HepG2 (cell line): Measurements from ENCODE around the gene PANK3. TPM values are rescaled to one million over a fixed set of nuclear protein-coding genes. Genes with fewer than 3 reads are reported as not detected.

Experiments
- BRF2 ChIP-seq: sonication (generic); formaldehyde crosslinking; IDR thresholded peaks from 2 replicates; pipeline ENCODE4 v1.8.1; 2022; ENCODE audit warnings: mild to moderate bottlenecking, missing genetic modification reagents
- ETV5 ChIP-seq: IDR thresholded peaks from 2 replicates; pipeline ENCODE4 v1.6.1; 2018; ENCODE audit warnings: missing biosample characterization, missing genetic modification reagents, inconsistent platforms, borderline replicate concordance
- MYNN ChIP-seq: sonication (generic); formaldehyde crosslinking; IDR thresholded peaks from 2 replicates; pipeline ENCODE4 v1.4.0; 2020; ENCODE audit warnings: mild to moderate bottlenecking, low read depth, missing genetic modification reagents
- NFKB2 ChIP-seq: sonication (generic); formaldehyde crosslinking; IDR thresholded peaks from 2 replicates; pipeline ENCODE4 v1.4.0; 2020; ENCODE audit warnings: missing genetic modification reagents, borderline replicate concordance
- NFYB ChIP-seq: sonication (generic); formaldehyde crosslinking; IDR thresholded peaks from 2 replicates; pipeline ENCODE4 v1.4.0; 2020; ENCODE audit warnings: missing genetic modification reagents
- NFYC ChIP-seq: IDR thresholded peaks from 2 replicates; pipeline ENCODE4 v1.6.1; 2016; ENCODE audit warnings: missing genetic modification reagents, missing compliant biosample characterization
- RAD51 ChIP-seq: fragments of 450-650 bp; IDR thresholded peaks from 2 replicates; pipeline ENCODE4 v1.6.1; 2016; ENCODE audit warnings: borderline replicate concordance
- REPIN1 ChIP-seq: sonication (generic); formaldehyde crosslinking; IDR thresholded peaks from 2 replicates; pipeline ENCODE4 v1.8.0; 2022; ENCODE audit warnings: missing genetic modification reagents, low read depth, mild to moderate bottlenecking, borderline replicate concordance
- SOX13 ChIP-seq, 3 experiments: fragments of 450-650 bp in 1 of 3; sonication (generic) in 1 of 3; formaldehyde crosslinking in 1 of 3; IDR thresholded peaks in 2 of 3; conservative IDR thresholded peaks in 1 of 3; 2 replicates each; pipeline versions ENCODE4 v1.5.0 to v1.6.1; 2016 to 2020; ENCODE audit warnings: antibody characterized with exemption in 1 of 3, mild to moderate bottlenecking in 1 of 3, missing compliant biosample characterization in 1 of 3, missing genetic modification reagents in 1 of 3, moderate library complexity in 1 of 3
- SSRP1 ChIP-seq: IDR thresholded peaks from 2 replicates; pipeline ENCODE4 v1.6.1; 2016; ENCODE audit warnings: control low read depth
- USF2 ChIP-seq, 2 experiments: sonication (generic) in 1 of 2; formaldehyde crosslinking in 1 of 2; IDR thresholded peaks; 2 replicates each; pipeline versions ENCODE4 v1.5.1 to v1.6.1; 2011 to 2020; ENCODE audit warnings: borderline replicate concordance in 1 of 2, low read depth in 1 of 2, low read length in 1 of 2, mild to moderate bottlenecking in 1 of 2, missing genetic modification reagents in 1 of 2, moderate library complexity in 1 of 2
- ZGPAT ChIP-seq: IDR thresholded peaks from 2 replicates; pipeline ENCODE4 v1.6.1; 2016; ENCODE audit warnings: mild to moderate bottlenecking
- ZNF441 ChIP-seq: sonication (generic); formaldehyde crosslinking; IDR thresholded peaks from 2 replicates; pipeline ENCODE4 v1.7.0; 2021; ENCODE audit warnings: missing genetic modification reagents, borderline replicate concordance
- ZNF644 ChIP-seq: IDR thresholded peaks from 2 replicates; pipeline ENCODE4 v1.6.1; 2016; ENCODE audit warnings: low read depth
- ZXDC ChIP-seq: sonication (generic); formaldehyde crosslinking; IDR thresholded peaks from 2 replicates; pipeline ENCODE4 v1.5.0; 2020; ENCODE audit warnings: mild to moderate bottlenecking, missing genetic modification reagents
- polyA plus RNA-seq, 8 experiments: library from polyadenylated mRNA; depleted of rRNA in 3 of 8; stranded (reverse) in 7 of 8; unstranded in 1 of 8; fragments of >200 nt; fragmentation: Illumina TruSeq in 4 of 8; extraction: Trizol in 4 of 8; gene quantifications; 2 replicates each; pipeline versions ENCODE4 v1.2.1 to v1.2.3, GENCODE V29; 2011 to 2016; ENCODE audit warnings: low read depth in 4 of 8, missing spikeins in 1 of 8, mixed read lengths in 1 of 8; ENCODE audit not compliant: insufficient read depth in 1 of 8
- total RNA-seq, 5 experiments: library from RNA; depleted of rRNA; stranded (reverse); fragments of >200 nt; fragmentation: Illumina TruSeq; extraction: Trizol; gene quantifications; 2 replicates each; pipeline ENCODE4 v1.2.3, GENCODE V29; 2016; ENCODE audit warnings: low read depth in 1 of 5

PANK3 gene
- total and polyA plus RNA-seq, 2 of the 13 experiments (the other 11 are each of a cell fraction or from before 2014, with no cell fraction given), result 26.9 to 69.5 TPM

- TF ChIP-seq SOX13 (IDR thresholded peaks at IDR 0.05) (no peak), SOX13 (CRISPR knock-in tag; conservative IDR thresholded peaks at IDR 0.05 in 1 of 2, IDR thresholded peaks at IDR 0.05 in 1 of 2) (peak in 1 of 2 experiments; percentile 16; a peak in 1 of 4 replicates), REPIN1 (CRISPR knock-in tag) (peak; percentile 45; the same call in 1 of the 2 replicates), USF2 (IDR thresholded peaks at IDR 0.05; ENCODE audit: low read depth, low read length) (peak; percentile 88), USF2 (CRISPR knock-in tag; IDR thresholded peaks at IDR 0.05; ENCODE audit: borderline replicate concordance) (peak; percentile 91; the same call in 1 of the 2 replicates), ETV5 (no peak), MYNN (CRISPR knock-in tag) (no peak), NFYC (CRISPR knock-in tag) (peak; percentile 75), ZGPAT (CRISPR knock-in tag) (peak; percentile 32; the same call in 1 of the 2 replicates), ZNF644 (CRISPR knock-in tag) (peak; percentile 61; the same call in 1 of the 2 replicates), BRF2 (CRISPR knock-in tag) (no peak), NFYB (CRISPR knock-in tag) (peak; percentile 30; the same call in 1 of the 2 replicates), ZNF441 (CRISPR knock-in tag) (peak; percentile 64), NFKB2 (CRISPR knock-in tag) (no peak), SSRP1 (0 out of 2 replicates have a peak, but pooled peaks have one; percentile 35), ZXDC (no peak), RAD51 (peak; percentile 42; the same call in 1 of the 2 replicates)
These were observed 53.3 kb downstream of the PANK3 start (continued) for GRCh38 chr5:168525856-168526255.
